Pancreas (tissue), 10 donors: ENCODE measurements around the gene ACTR10. TPM values are rescaled to one million over a fixed set of nuclear protein-coding genes. Genes with fewer than 3 reads are reported as not detected.

ENCODE experiments used
- ATAC-seq, 4 donors: fragments of 200-7000 bp; cut with Tn5 transposase; one replicate each; pipeline versions ENCODE4 v1.8.0 to v1.9.1; 2020; ENCODE audit warnings: mild to moderate bottlenecking in 4 of 4, moderate library complexity in 4 of 4
- DNase-seq, 6 donors: peaks; one replicate each; pipeline ENCODE4 v3.0.0-alpha.2; 2020
- FAIRE-seq: peaks from 2 replicates; lab custom pipeline; 2012; peaks lifted over from hg19 to GRCh38; lab: Jason Lieb, UNC
- H3K27ac ChIP-seq, 4 donors: fragments of 200-600 bp; sonication (generic); 1 replicate in 3 of 4; 2 replicates in 1 of 4; pipeline versions ENCODE4 v1.5.0 to v1.8.0; 2020
- H3K27me3 ChIP-seq, 4 donors: fragments of 200-600 bp; one replicate each; pipeline ENCODE4 v1.8.0; 2021
- H3K36me3 ChIP-seq, 3 donors: fragments of 200-600 bp; sonication (generic) in 1 of 3; one replicate each; pipeline versions ENCODE4 v1.5.0 to v1.8.0; 2020 to 2021
- H3K4me1 ChIP-seq, 3 donors: fragments of 200-600 bp; one replicate each; pipeline ENCODE4 v1.8.0; 2021
- H3K4me3 ChIP-seq, 4 donors: fragments of 200-600 bp; sonication (generic) in 2 of 4; one replicate each; pipeline versions ENCODE4 v1.5.0 to v1.8.0; 2020 to 2021
- H3K9me3 ChIP-seq, 4 donors: fragments of 200-600 bp; one replicate each; pipeline ENCODE4 v1.8.0; 2021
- WGBS, 2 donors: extraction: QIAGEN DNeasy Blood & Tissue Kit; methylation state at CpG; one replicate each; pipeline ENCODE4 v1.1.7; 2013; 5-methylcytosine and 5-hydroxymethylcytosine counted together
- intact Hi-C, 3 donors: fragments of 100-400 bp; cut with DNase I; formaldehyde crosslinking; loops; one replicate each; pipeline versions ENCODE4 v1.11.1 to v1.14.2; 2022
- polyA plus RNA-seq, 2 donors: library from polyadenylated mRNA; stranded (reverse); fragments of 200-250 nt; gene quantifications; one replicate each; pipeline ENCODE4 v1.2.3, GENCODE V29; 2013
- total RNA-seq, 6 donors: library from RNA; stranded (reverse); fragmentation: NEBNext Ultra II Directional in 4 of 6; extraction: Animal tissue kit (Norgen Biotek cat#: 25700) in 4 of 6; gene quantifications; one replicate each; pipeline versions ENCODE4 v1.2.1 to v1.2.4, GENCODE V29; 2021 to 2023
- TF ChIP-seq, protein P1 (sequence below), 4 donors: fragments of 200-600 bp; sonication (generic) in 3 of 4; IDR thresholded peaks; one replicate each; pipeline versions ENCODE4 v1.5.0 to v1.8.0; 2021; ENCODE audit warnings: antibody characterized with exemption in 4 of 4
- donor health status: healthy with polysubstance abuse.
- donor health status: DM: no; HTN: no; CAD: no; lungs with moderate emphysema.
- donor health status: DM: no; HTN: no; CAD: no.
- donor health status: control.
- donor health status: control.
- donor health status: Bipolar disorder and iron deficiency.
- donor health status: DM: yes; HTN: yes; CAD: no.
- donor health status: DM: no; HTN: no; CAD: no.
- donor health status: DM: no; HTN: no; CAD: no.
- donor health status: DM: yes; HTN: yes; CAD: no.

Gene ACTR10
- 10 to 100 TPM; 19.7 to 31.0 (median 22.6) TPM for total RNA-seq
- 10 to 100 TPM; 21.8 to 58.9 TPM for polyA plus RNA-seq

DNA sequence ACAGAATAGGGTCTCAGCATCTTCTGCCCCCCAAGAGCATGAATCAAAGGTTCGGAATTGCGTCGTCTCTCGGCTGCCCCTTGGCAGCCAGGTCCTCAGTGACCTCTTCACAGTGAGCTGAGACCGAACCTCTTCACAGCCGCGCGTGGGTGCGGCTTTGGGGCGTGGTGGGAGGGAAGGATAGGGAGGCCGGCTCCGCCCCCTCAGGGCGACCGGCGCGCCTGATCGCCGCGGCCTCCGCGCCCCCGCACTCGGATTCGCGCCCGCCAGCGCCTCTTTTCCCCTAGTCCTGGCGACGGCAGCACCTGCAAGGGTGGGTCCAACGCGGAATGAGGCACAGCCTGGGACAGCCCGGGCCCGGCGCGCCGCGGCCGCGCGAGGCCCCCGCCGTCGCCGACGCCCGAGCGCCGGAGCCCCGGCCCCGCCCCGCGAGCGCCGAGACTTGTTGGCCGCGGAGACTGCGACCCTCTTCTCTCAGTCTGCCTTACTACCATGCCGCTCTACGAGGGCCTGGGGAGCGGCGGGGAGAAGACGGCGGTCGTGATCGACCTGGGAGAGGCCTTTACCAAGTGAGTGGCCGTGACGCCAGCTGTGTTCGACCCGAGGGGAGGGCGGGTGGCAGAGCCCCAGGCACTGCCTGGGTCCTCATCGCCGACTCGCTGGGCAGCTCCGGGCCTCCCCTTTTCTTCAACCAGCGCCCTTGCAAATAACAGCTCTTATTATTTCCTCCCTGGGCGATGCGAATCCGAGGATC, at the start of gene ACTR10:
Gene ACTR10 (plus strand): TSS at position 424 of the 754 bp plus-strand sequence. CDS start 69 bp downstream, at position 493.
- peak within 1 kb of the TSS; percentile 47 to 92 (median 78) for H3K4me3 ChIP-seq
- peak within 1 kb of the TSS; percentile 75 to 91 (median 81) for H3K27ac ChIP-seq
- DNase-seq (peak; percentile 86 to 91 (median 88)), ATAC-seq (peak; percentile 95 to 97 (median 95)), FAIRE-seq (no peak)
- WGBS, 2 donors: 0% methylated on average over 47 to 78 of the region's 78 CpGs
- TF ChIP-seq, protein P1, sequence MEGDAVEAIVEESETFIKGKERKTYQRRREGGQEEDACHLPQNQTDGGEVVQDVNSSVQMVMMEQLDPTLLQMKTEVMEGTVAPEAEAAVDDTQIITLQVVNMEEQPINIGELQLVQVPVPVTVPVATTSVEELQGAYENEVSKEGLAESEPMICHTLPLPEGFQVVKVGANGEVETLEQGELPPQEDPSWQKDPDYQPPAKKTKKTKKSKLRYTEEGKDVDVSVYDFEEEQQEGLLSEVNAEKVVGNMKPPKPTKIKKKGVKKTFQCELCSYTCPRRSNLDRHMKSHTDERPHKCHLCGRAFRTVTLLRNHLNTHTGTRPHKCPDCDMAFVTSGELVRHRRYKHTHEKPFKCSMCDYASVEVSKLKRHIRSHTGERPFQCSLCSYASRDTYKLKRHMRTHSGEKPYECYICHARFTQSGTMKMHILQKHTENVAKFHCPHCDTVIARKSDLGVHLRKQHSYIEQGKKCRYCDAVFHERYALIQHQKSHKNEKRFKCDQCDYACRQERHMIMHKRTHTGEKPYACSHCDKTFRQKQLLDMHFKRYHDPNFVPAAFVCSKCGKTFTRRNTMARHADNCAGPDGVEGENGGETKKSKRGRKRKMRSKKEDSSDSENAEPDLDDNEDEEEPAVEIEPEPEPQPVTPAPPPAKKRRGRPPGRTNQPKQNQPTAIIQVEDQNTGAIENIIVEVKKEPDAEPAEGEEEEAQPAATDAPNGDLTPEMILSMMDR (IDR thresholded peaks at IDR 0.05): no peak
- H3K4me1 ChIP-seq: peaks cover 6 to 10% (median 8%) of the 10 kb centered on the region in 3 donors
- intact Hi-C loops: no loop called here
- H3K27me3 ChIP-seq: no peaks in the 10 kb centered on the region
- no peaks in the 10 kb centered on the region for H3K9me3 ChIP-seq
- H3K36me3 ChIP-seq: no peaks in the 10 kb centered on the region

DNA sequence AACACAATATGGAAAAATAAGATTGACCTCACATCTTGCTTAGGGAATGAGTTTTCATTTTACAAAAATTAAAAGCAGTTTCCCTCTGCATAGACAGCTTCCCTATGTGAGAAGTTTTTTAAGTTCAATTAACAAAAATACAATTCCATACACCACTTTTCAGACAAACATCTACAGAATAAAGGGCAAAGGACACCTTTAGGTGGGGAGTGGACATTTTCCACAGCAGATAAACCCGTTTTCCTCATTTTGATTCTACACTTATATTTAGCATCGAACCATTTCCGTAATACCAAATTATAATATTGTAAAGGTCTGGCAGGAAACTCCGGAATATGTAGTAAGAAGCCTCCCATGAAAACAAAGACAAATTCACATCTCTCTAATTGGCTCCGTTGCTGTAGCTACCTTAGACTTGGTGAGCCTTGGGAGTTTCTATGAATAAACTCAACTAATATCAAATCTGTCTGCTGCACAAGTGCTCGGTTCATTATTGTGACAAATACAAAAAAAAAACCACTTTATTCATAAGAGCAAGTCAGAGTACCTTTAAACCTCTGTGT, 49.6 kb upstream of the ACTR10 start:
- Histone ChIP-seq H3K4me3 (no peak overlapping the region), H3K9me3 (no peaks in the 10 kb centered on the region), H3K27ac (no peak overlapping the region), H3K4me1 (peaks cover 0 to 5% (median 0%) of the 10 kb centered on the region in 3 donors), H3K36me3 (no peaks in the 10 kb centered on the region), H3K27me3 (peaks cover 0 to 7% (median 0%) of the 10 kb centered on the region in 4 donors)
- no peak for FAIRE-seq
- TF ChIP-seq, protein P1 (IDR thresholded peaks at IDR 0.05): no peak
- ATAC-seq: no peak
- DNase-seq: no peak
- intact Hi-C loops: no loop called here
- 72 to 73% methylated on average over 6 of the region's 6 CpGs for WGBS, 2 donors

DNA sequence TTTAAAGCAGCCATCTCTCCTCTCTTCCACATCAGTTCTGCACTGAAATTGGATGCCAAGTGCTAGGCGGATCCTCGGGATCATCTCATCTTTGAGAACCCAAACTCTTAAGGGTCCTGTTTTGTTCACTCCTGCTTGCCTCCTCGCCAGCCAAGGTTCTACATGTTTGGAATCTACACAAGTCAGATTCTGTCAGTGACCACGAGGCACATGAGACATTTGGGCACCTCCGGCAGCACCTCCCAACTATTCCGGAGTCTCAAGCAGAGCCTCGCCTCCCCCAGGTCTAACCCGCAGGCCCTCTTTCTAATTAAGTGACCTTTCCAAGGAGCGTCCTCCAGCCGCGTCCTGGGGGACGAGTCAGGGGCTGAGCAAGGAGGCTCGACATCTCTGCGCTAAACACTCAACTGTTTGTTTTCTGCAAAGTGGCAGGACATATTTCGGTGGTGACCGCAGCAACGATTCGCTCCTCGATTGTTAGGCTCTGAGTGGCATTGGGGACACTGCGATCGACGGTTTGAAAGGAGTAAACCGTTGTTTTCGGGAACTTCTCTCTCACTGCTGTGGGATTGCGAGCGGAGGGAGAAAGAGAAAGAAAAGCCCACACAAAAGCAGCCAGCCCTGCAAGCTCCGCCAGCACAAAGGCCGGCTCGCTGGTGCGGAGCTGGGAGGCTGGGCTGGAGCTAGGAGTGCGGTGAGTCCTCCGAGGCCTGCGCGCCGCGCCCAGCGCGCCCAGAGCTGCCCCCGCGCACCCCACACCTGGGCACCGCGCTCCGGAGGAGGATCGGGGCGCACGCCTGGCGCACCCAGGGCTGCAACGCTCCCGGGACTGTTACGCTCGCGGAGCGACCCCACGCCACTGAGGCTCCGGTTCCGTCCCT, 48.6 kb upstream of the ACTR10 start:
- H3K36me3 ChIP-seq: no peaks in the 10 kb centered on the region
- FAIRE-seq: no peak
- peak; percentile 66 to 74 (median 69) for ATAC-seq
- peaks cover 0 to 5% (median 0%) of the 10 kb centered on the region in 3 donors for H3K4me1 ChIP-seq
- 1% methylated on average over 47 to 56 of the region's 56 CpGs for WGBS, 2 donors
- TF ChIP-seq, protein P1 (IDR thresholded peaks at IDR 0.05): no peak
- intact Hi-C loops: no loop called here
- peak in 1 of 6 donors; percentile 30 for DNase-seq
- peak overlapping the region; percentile 60 to 87 (median 72) for H3K4me3 ChIP-seq
- peak overlapping the region in 2 of 4 donors; percentile 48 to 57 for H3K27ac ChIP-seq
- H3K9me3 ChIP-seq: no peaks in the 10 kb centered on the region
- peaks cover 0 to 7% (median 0%) of the 10 kb centered on the region in 4 donors for H3K27me3 ChIP-seq

DNA sequence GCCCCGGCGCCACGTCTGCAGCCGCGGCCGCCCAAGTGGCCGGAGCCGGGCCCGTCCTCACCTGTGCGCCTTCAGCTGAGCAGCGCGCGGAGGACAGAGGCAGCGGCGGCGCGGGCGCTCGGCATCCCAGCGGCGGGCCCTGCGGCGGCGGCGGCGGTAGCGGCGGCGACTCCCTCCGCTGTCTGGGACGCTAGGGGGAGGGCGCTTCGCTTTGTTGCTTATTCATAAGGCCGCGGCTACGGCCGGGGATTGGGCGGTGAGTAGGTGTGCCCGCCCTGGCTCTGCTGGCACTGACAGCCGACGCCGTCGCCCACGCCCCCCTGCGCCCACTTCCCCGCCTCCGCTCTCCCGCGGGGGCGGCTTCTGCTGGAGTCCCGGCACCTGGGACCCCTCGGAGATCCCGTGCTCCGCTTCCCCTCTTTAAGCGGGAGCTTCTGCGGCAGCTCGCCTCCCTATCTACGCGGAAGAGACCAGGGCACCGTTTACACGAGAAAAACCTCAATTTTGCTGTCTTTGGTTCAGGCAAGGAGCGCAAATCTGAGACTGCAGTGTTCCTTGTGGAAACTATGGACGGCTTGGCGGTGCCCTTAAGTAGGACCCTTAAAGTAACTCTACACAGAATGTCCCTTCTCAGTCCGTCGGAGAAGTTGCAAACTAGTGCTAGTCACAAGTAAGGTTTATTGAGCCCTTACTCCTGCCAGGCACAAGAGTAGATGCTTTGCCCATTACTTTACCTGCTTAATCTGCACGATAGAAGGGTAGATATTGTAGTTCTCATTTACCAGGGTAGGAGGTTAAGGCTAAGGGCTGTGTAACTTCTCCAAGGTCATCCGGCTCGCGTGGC, 47.7 kb upstream of the ACTR10 start, which contains the start of gene ARMH4:
Gene ARMH4 (minus strand): TSS at position 200 of the 844 bp plus-strand sequence. CDS start 12,855 bp downstream, outside the sequence.
- Histone ChIP-seq H3K27me3 (peaks cover 0 to 7% (median 0%) of the 10 kb centered on the region in 4 donors), H3K36me3 (no peaks in the 10 kb centered on the region), H3K4me1 (peaks cover 0 to 5% (median 0%) of the 10 kb centered on the region in 3 donors), H3K27ac (peak within 1 kb of the TSS in 2 of 4 donors; percentile 48 to 57), H3K9me3 (no peaks in the 10 kb centered on the region), H3K4me3 (peak within 1 kb of the TSS; percentile 60 to 87 (median 72))
- ATAC-seq (peak; percentile 93 to 99 (median 98)), FAIRE-seq (no peak), DNase-seq (peak; percentile 80 to 91 (median 86))
- intact Hi-C loops: no loop called here
- TF ChIP-seq, protein P1 (IDR thresholded peaks at IDR 0.05): peak in 1 of 4 donors; percentile 13
- 0 to 1% methylated on average over 59 to 70 of the region's 70 CpGs for WGBS, 2 donors
